HCT116 (cell line): Measurements from ENCODE around the gene UMAD1.

Experiments used
- EZH2 ChIP-seq: fragments of 200-600 bp; sonication (generic); IDR thresholded peaks from 2 replicates; pipeline ENCODE4 v1.6.1; 2017; ENCODE audit warnings: antibody characterized with exemption, mixed run types
- POLR2A ChIP-seq: IDR thresholded peaks from 2 replicates; pipeline ENCODE4 v1.7.0; 2011; ENCODE audit warnings: borderline replicate concordance; ENCODE audit not compliant: insufficient read depth, insufficient read length; ENCODE audit errors: extremely low read depth
- POLR2AphosphoS5 ChIP-seq: IDR thresholded peaks from 2 replicates; pipeline ENCODE4 v1.6.1; 2011; ENCODE audit warnings: mild to moderate bottlenecking, low read depth, low read length, moderate library complexity

DNA sequence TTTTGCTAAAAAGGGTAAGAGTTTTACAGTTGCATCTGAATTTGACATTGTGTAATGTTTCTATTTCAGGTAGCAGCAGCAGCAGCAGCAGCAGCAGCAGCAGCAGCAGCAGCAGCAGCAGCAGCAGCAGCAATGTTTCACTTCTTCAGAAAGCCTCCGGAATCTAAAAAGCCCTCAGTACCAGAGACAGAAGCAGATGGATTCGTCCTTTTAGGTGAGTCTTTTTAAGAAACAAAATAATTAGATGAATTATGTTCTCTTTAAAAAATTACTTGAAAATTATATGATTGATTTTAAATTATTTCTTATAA is 32.6 kb downstream of the UMAD1 start:
- no peak for TF ChIP-seq EZH2
- no peak for TF ChIP-seq POLR2A
- no peak for TF ChIP-seq POLR2AphosphoS5
